ENCODE results near the gene ELAC2. TPM values are rescaled to one million over a fixed set of nuclear protein-coding genes. Genes with fewer than 3 reads are reported as not detected.

ELAC2 gene
- total and polyA plus RNA-seq, 10 of the 15 experiments (the other 5 are each of a cell fraction or from before 2014, with no cell fraction given) = 5.1 to 146 (median 79.4) TPM

DNA sequence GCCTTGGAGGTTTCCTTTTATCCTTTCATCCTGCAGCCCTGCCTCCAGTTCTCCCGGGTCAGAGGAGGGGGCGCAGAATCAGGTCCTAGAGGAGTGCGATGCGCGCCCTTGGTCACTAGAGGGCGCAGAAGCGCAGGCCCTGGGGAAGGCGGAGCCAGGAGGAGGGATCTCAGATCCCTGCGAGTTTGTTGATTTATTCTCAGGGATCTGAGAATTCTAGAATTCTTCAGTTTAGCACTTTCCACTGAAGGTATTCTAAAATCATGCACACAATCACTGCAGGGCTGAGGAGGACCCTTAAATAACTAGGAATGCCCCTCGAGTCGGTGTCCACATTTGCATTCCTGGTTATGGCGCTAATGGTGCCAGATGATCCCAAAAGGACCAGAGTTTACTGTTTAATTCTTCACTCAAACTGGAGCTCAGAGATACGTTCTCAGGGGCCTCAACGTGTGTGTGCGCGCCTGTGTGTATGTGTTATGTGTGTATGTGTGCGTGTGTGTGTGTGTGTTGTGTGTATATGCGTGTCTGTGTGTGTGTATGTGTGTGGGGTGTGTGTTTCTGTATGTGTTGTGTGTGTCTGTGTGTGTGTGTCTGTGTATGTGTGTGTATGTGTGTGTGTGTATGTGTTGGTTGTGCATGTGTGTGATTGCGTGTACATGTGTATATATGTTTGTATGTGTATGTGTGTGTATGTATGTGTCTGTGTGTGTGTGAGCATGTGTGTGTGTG lies 6.9 kb upstream of the ELAC2 start:
- no peaks in the 10 kb centered on the region for H3K79me2 ChIP-seq (ENCODE audit: control insufficient read depth, insufficient read depth, low read length)
- H2AFZ ChIP-seq (ENCODE audit: control insufficient read depth, low read depth, low read length) = no peak overlapping the region
- CTCF ChIA-PET = interaction anchor here (1.2 to 1.8 kb wide), 3 partner anchors 9 to 49 kb away, joined by 3 to 5 read pairs (median 3); no protein-coding TSS in a partner anchor
- POLR2A ChIA-PET = no interaction called here
- intact Hi-C loops (cut with micrococcal nuclease; ENCODE audit: unreplicated experiment) (no loop called here), in situ Hi-C loops (cut with MboI) (no loop called here)
- RAD21 ChIA-PET (ENCODE audit: unreplicated experiment) = no interaction called here
- no peaks in the 10 kb centered on the region for H4K20me1 ChIP-seq (ENCODE audit: control insufficient read depth, insufficient read depth)
- no peak overlapping the region for H3K4me3 ChIP-seq
- no peaks in the 10 kb centered on the region for H3K9me3 ChIP-seq (replicated peaks; ENCODE audit: control insufficient read depth, insufficient read depth, low read length)
- FAIRE-seq (peak; percentile 56), ATAC-seq (peak; percentile 98), DNase-seq (ENCODE audit: low read depth, low spot score) (no peak)
- TF ChIP-seq EGR1 (IDR thresholded peaks at IDR 0.05; ENCODE audit: borderline replicate concordance in 1 of 2, low read depth in 2 of 2, low read length in 2 of 2) (0 out of 3 replicates have a peak, but pooled peaks of 1 of the 2 experiments have one; percentile 12), SUZ12 (IDR thresholded peaks at IDR 0.05; ENCODE audit: unreplicated experiment) (no peak), PAX8 (IDR thresholded peaks at IDR 0.05) (no peak), CTCF (IDR thresholded peaks at IDR 0.05 in 2 of 3, conservative IDR thresholded peaks at IDR 0.05 in 1 of 3; ENCODE audit: control insufficient read depth in 2 of 3, extremely low read depth in 1 of 3, insufficient read depth in 1 of 3, low read depth in 3 of 3, low read length in 3 of 3) (peak; percentile 85 to 99 (median 98)), YY1 (IDR thresholded peaks at IDR 0.05; ENCODE audit: low read depth, low read length) (peak; percentile 33; the same call in 1 of the 2 replicates), SMC3 (IDR thresholded peaks at IDR 0.05; ENCODE audit: borderline replicate concordance, low read length) (peak; percentile 21; the same call in 1 of the 2 replicates)
- TF ChIP-seq, protein P1, sequence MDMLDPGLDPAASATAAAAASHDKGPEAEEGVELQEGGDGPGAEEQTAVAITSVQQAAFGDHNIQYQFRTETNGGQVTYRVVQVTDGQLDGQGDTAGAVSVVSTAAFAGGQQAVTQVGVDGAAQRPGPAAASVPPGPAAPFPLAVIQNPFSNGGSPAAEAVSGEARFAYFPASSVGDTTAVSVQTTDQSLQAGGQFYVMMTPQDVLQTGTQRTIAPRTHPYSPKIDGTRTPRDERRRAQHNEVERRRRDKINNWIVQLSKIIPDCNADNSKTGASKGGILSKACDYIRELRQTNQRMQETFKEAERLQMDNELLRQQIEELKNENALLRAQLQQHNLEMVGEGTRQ (IDR thresholded peaks at IDR 0.05; ENCODE audit: borderline replicate concordance, low read depth, low read length) = no peak
- H3K4me2 ChIP-seq (ENCODE audit: control insufficient read depth, insufficient read depth) = no peak overlapping the region
- no TSS peak for BruUV-seq (replicated peaks)
- no peak overlapping the region for H3K9ac ChIP-seq (ENCODE audit: control insufficient read depth, insufficient read depth, low read length)
- H3K27ac ChIP-seq (ENCODE audit: control insufficient read depth, insufficient read depth) = no peak overlapping the region
- H3K27me3 ChIP-seq (replicated peaks in 1 of 2; ENCODE audit: control insufficient read depth in 2 of 2, insufficient read depth in 2 of 2, low read length in 1 of 2) = no peaks in the 10 kb centered on the region; a peak in 1 of 4 replicates
- H3K36me3 ChIP-seq (ENCODE audit: control insufficient read depth in 2 of 2, insufficient read depth in 2 of 2, low read length in 1 of 2) = no peaks in the 10 kb centered on the region
- SMC1A ChIA-PET (ENCODE audit: uncharacterized antibody, unreplicated experiment) = no interaction called here
- WGBS (ENCODE audit: insufficient coverage, insufficient replicate concordance, low lambda C conversion rate, missing lambda C conversion rate) = 39% methylated on average over 19 of the region's 19 CpGs
- no peaks in the 10 kb centered on the region for H3K4me1 ChIP-seq (ENCODE audit: control insufficient read depth, insufficient read depth, low read length)

Measured in GM12878 (cell line).